Liver (tissue), 9 donors: Measurements from ENCODE around the gene THOC1. TPM values are rescaled to one million over a fixed set of nuclear protein-coding genes. Genes with fewer than 3 reads are reported as not detected.

ENCODE experiments used
- DNase-seq: peaks from one replicate; pipeline ENCODE4 v3.0.0-alpha.2; 2017; ENCODE audit warnings: low spot score
- H3K27ac ChIP-seq, 2 donors: one replicate each; pipeline ENCODE4 v1.7.0; 2013; ENCODE audit warnings: inconsistent platforms in 2 of 2, low read length in 2 of 2, control low read depth in 1 of 2, low read depth in 1 of 2, mild to moderate bottlenecking in 1 of 2
- H3K27me3 ChIP-seq, 4 donors: one replicate each; pipeline versions ENCODE4 v1.6.1 to v1.7.0; 2013; ENCODE audit warnings: low read length in 3 of 4, inconsistent platforms in 1 of 4, mild to moderate bottlenecking in 1 of 4, moderate library complexity in 1 of 4; ENCODE audit not compliant: control insufficient read depth in 4 of 4, insufficient read depth in 4 of 4
- H3K36me3 ChIP-seq, 4 donors: one replicate each; pipeline versions ENCODE4 v1.6.1 to v1.7.0; 2013; ENCODE audit warnings: low read length in 3 of 4, mild to moderate bottlenecking in 3 of 4, low read depth in 1 of 4, moderate library complexity in 1 of 4; ENCODE audit not compliant: control insufficient read depth in 4 of 4, insufficient read depth in 3 of 4
- H3K4me1 ChIP-seq, 4 donors: one replicate each; pipeline versions ENCODE4 v1.6.1 to v1.7.0; 2013; ENCODE audit warnings: low read length in 3 of 4, mild to moderate bottlenecking in 3 of 4, moderate library complexity in 1 of 4; ENCODE audit not compliant: control insufficient read depth in 4 of 4, insufficient read depth in 4 of 4
- H3K4me3 ChIP-seq, 3 donors: one replicate each; pipeline versions ENCODE4 v1.6.1 to v1.7.0; 2013; ENCODE audit warnings: low read length in 3 of 3, control low read depth in 1 of 3, low read depth in 1 of 3, mild to moderate bottlenecking in 1 of 3
- H3K9ac ChIP-seq, 2 donors: one replicate each; pipeline ENCODE4 v1.7.0; 2013; ENCODE audit warnings: low read length in 2 of 2, mild to moderate bottlenecking in 2 of 2, moderate library complexity in 2 of 2, control low read depth in 1 of 2, low read depth in 1 of 2
- H3K9me3 ChIP-seq, 4 donors: one replicate each; pipeline versions ENCODE4 v1.6.1 to v1.7.0; 2013; ENCODE audit warnings: low read length in 3 of 4; ENCODE audit not compliant: control insufficient read depth in 4 of 4
- EGR1 ChIP-seq, 2 donors: IDR thresholded peaks; 2 replicates each; pipeline ENCODE4 v1.6.1; 2016 to 2018; ENCODE audit warnings: antibody characterized with exemption in 2 of 2, low read depth in 2 of 2
- FOXA1 ChIP-seq: IDR thresholded peaks from 2 replicates; pipeline ENCODE4 v1.6.1; 2016; ENCODE audit warnings: antibody characterized with exemption
- FOXA2 ChIP-seq: IDR thresholded peaks from 2 replicates; pipeline ENCODE4 v1.6.1; 2016; ENCODE audit warnings: antibody characterized with exemption
- GABPA ChIP-seq, 2 donors: IDR thresholded peaks in 1 of 2; conservative IDR thresholded peaks in 1 of 2; 2 replicates each; pipeline ENCODE4 v1.6.1; 2016; ENCODE audit warnings: antibody characterized with exemption in 2 of 2, mild to moderate bottlenecking in 1 of 2, moderate library complexity in 1 of 2
- HNF4A ChIP-seq, 2 donors: conservative IDR thresholded peaks; 2 replicates each; pipeline ENCODE4 v1.6.1; 2016; ENCODE audit warnings: antibody characterized with exemption in 2 of 2, mild to moderate bottlenecking in 2 of 2
- HNF4G ChIP-seq: IDR thresholded peaks from 2 replicates; pipeline ENCODE4 v1.6.1; 2016; ENCODE audit warnings: antibody characterized with exemption
- JUND ChIP-seq, 2 donors: IDR thresholded peaks; 2 replicates each; pipeline ENCODE4 v1.6.1; 2016; ENCODE audit warnings: antibody characterized with exemption in 2 of 2
- MAX ChIP-seq: IDR thresholded peaks from 2 replicates; pipeline ENCODE4 v1.6.1; 2016; ENCODE audit warnings: antibody characterized with exemption
- NR2F2 ChIP-seq: IDR thresholded peaks from 2 replicates; pipeline ENCODE4 v1.6.1; 2016; ENCODE audit warnings: antibody characterized with exemption
- RXRA ChIP-seq, 2 donors: IDR thresholded peaks; 2 replicates each; pipeline ENCODE4 v1.6.1; 2017 to 2018; ENCODE audit warnings: antibody characterized with exemption in 2 of 2, mild to moderate bottlenecking in 1 of 2
- TAF1 ChIP-seq: conservative IDR thresholded peaks from 2 replicates; pipeline ENCODE4 v1.6.1; 2016; ENCODE audit warnings: antibody characterized with exemption, mild to moderate bottlenecking
- ZBTB33 ChIP-seq: IDR thresholded peaks from 2 replicates; pipeline ENCODE4 v1.6.1; 2016; ENCODE audit warnings: antibody characterized with exemption
- WGBS: extraction: QIAGEN DNeasy Blood & Tissue Kit; methylation state at CpG from one replicate; pipeline ENCODE4 v1.1.7; 2013; 5-methylcytosine and 5-hydroxymethylcytosine counted together
- polyA plus RNA-seq, 2 donors: library from polyadenylated mRNA; stranded (reverse) in 1 of 2; unstranded in 1 of 2; fragments of 200-250 nt in 1 of 2; fragments of >200 nt in 1 of 2; fragmentation: Nextera tagmentation in 1 of 2; extraction: Ambion mirVana in 1 of 2; gene quantifications; one replicate each; pipeline versions ENCODE4 v1.2.1 to v1.2.3, GENCODE V29; 2013 to 2015
- total RNA-seq, 2 donors: library from RNA; depleted of rRNA; stranded (reverse); fragments of >200 nt; gene quantifications; one replicate each; pipeline ENCODE4 v1.2.3, GENCODE V29; 2014
- TF ChIP-seq, protein P1 (sequence below): IDR thresholded peaks from 2 replicates; pipeline ENCODE4 v1.6.1; 2016; ENCODE audit warnings: antibody characterized with exemption
- TF ChIP-seq, protein P2 (sequence below): fragments of 150-350 bp; IDR thresholded peaks from 2 replicates; pipeline ENCODE4 v1.5.1; 2017; ENCODE audit warnings: improper control_type of control experiment, low read depth, low read length; ENCODE audit not compliant: missing input control
- TF ChIP-seq, protein P3 (sequence below): IDR thresholded peaks from 2 replicates; pipeline ENCODE4 v1.6.1; 2016; ENCODE audit warnings: antibody characterized with exemption, mild to moderate bottlenecking
- donor health status: healthy.
- donor health status: healthy.
- donor health status: healthy.
- donor health status: healthy.
- donor health status: healthy.

THOC1 gene
- total and polyA plus RNA-seq, 4 donors: 5.2 to 30.5 (median 22.0) TPM

- TF ChIP-seq ZBTB33 (no peak), FOXA2 (no peak), HNF4A (conservative IDR thresholded peaks at IDR 0.05) (no peak), RXRA (IDR thresholded peaks at IDR 0.05) (no peak), TAF1 (no peak)
- TF ChIP-seq, protein P1, sequence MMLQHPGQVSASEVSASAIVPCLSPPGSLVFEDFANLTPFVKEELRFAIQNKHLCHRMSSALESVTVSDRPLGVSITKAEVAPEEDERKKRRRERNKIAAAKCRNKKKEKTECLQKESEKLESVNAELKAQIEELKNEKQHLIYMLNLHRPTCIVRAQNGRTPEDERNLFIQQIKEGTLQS: no peak
Measured at GRCh38 chr18:285817-286216, 18.0 kb upstream of the THOC1 start (continued).

DNA sequence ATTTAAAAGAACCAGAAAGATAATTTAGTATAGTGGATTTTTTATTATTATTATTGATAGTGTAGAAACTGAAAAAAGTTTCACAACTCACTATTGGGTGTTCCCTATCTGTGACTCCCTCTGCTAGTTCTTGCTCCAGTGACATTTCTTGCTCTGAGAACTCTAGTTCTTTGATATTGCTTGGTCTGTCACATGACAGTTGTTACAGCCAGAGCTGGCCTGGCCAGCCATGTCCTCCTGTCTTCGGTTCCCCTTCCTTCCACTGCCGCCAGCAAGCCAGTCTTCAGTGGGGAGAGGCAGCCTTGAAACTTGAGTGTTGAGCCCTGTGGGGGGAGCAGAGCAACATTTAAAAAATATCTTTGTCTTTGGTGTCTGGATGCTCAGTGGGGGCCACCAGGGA lies 7.6 kb upstream of the THOC1 start:
- Histone ChIP-seq H3K9me3 (no peaks in the 10 kb centered on the region), H3K4me1 (no peaks in the 10 kb centered on the region), H3K4me3 (no peak overlapping the region), H3K9ac (no peak overlapping the region), H3K27me3 (no peaks in the 10 kb centered on the region), H3K27ac (no peak overlapping the region), H3K36me3 (no peaks in the 10 kb centered on the region)
- WGBS: 84% methylated on average over 2 of the region's 2 CpGs
- TF ChIP-seq, protein P1: no peak
- no peak for TF ChIP-seq MAX
- TF ChIP-seq TAF1: no peak
- TF ChIP-seq, protein P2, sequence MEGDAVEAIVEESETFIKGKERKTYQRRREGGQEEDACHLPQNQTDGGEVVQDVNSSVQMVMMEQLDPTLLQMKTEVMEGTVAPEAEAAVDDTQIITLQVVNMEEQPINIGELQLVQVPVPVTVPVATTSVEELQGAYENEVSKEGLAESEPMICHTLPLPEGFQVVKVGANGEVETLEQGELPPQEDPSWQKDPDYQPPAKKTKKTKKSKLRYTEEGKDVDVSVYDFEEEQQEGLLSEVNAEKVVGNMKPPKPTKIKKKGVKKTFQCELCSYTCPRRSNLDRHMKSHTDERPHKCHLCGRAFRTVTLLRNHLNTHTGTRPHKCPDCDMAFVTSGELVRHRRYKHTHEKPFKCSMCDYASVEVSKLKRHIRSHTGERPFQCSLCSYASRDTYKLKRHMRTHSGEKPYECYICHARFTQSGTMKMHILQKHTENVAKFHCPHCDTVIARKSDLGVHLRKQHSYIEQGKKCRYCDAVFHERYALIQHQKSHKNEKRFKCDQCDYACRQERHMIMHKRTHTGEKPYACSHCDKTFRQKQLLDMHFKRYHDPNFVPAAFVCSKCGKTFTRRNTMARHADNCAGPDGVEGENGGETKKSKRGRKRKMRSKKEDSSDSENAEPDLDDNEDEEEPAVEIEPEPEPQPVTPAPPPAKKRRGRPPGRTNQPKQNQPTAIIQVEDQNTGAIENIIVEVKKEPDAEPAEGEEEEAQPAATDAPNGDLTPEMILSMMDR: no peak
- no peak for TF ChIP-seq NR2F2
- no peak for DNase-seq

DNA sequence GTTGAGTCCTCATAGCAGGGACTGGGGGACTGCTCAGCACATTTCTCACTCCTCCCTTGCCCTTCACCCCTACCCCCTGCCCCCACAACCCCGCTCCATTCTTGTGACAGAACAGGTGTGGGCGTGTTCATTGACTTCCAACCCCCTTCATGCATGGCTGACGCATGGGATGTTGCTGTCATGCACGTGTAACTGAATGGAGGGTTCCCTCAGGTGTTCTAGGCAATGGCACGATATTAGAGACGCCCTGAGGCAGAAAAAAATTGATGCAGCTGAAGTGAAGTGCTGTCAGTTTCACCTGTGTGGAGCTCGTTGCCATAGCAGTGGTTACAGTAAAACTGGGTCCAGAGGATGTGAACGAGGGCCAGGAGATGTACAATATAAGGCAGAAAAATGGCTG lies 6.5 kb upstream of the THOC1 start:
- no peak for DNase-seq
- Histone ChIP-seq H3K27ac (no peak overlapping the region), H3K36me3 (no peaks in the 10 kb centered on the region), H3K4me3 (no peak overlapping the region), H3K27me3 (no peaks in the 10 kb centered on the region), H3K9me3 (no peaks in the 10 kb centered on the region), H3K9ac (no peak overlapping the region), H3K4me1 (peaks cover 0 to 6% (median 5%) of the 10 kb centered on the region in 4 donors)
- TF ChIP-seq MAX (no peak), FOXA2 (no peak), HNF4G (no peak), FOXA1 (no peak), NR2F2 (no peak), ZBTB33 (no peak), EGR1 (IDR thresholded peaks at IDR 0.05; ENCODE audit: low read depth in 2 of 2) (no peak), JUND (IDR thresholded peaks at IDR 0.05) (no peak), GABPA (IDR thresholded peaks at IDR 0.05 in 1 of 2, conservative IDR thresholded peaks at IDR 0.05 in 1 of 2) (no peak)
- TF ChIP-seq, protein P2: no peak
- TF ChIP-seq, protein P3, sequence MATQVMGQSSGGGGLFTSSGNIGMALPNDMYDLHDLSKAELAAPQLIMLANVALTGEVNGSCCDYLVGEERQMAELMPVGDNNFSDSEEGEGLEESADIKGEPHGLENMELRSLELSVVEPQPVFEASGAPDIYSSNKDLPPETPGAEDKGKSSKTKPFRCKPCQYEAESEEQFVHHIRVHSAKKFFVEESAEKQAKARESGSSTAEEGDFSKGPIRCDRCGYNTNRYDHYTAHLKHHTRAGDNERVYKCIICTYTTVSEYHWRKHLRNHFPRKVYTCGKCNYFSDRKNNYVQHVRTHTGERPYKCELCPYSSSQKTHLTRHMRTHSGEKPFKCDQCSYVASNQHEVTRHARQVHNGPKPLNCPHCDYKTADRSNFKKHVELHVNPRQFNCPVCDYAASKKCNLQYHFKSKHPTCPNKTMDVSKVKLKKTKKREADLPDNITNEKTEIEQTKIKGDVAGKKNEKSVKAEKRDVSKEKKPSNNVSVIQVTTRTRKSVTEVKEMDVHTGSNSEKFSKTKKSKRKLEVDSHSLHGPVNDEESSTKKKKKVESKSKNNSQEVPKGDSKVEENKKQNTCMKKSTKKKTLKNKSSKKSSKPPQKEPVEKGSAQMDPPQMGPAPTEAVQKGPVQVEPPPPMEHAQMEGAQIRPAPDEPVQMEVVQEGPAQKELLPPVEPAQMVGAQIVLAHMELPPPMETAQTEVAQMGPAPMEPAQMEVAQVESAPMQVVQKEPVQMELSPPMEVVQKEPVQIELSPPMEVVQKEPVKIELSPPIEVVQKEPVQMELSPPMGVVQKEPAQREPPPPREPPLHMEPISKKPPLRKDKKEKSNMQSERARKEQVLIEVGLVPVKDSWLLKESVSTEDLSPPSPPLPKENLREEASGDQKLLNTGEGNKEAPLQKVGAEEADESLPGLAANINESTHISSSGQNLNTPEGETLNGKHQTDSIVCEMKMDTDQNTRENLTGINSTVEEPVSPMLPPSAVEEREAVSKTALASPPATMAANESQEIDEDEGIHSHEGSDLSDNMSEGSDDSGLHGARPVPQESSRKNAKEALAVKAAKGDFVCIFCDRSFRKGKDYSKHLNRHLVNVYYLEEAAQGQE: no peak
- TF ChIP-seq, protein P1: no peak
- 93% methylated on average over 8 of the region's 8 CpGs for WGBS
